Astrocyte (in vitro differentiated cells and primary cell): ENCODE measurements around the gene CPED1. TPM values are rescaled to one million over a fixed set of nuclear protein-coding genes. Genes with fewer than 3 reads are reported as not detected.
"Not testable (repeated sequence)": the region's sequence is repeated elsewhere in the genome, so short reads cannot be mapped to it uniquely, and the experiment has no call there.

Experiments
- DNase-seq: peaks from one replicate; pipeline ENCODE4 v3.0.0-alpha.2; 2010; ENCODE audit warnings: low read depth
- FAIRE-seq: peaks from 2 replicates; lab custom pipeline; 2011; peaks lifted over from hg19 to GRCh38; lab: Jason Lieb, UNC
- H2AFZ ChIP-seq: 2 replicates; pipeline ENCODE4 v1.6.0; 2012; ENCODE audit warnings: low read depth, low read length, inconsistent platforms
- H3K27ac ChIP-seq: 2 replicates; pipeline ENCODE4 v1.5.1; 2011; ENCODE audit warnings: low read depth, low read length, inconsistent platforms
- H3K27me3 ChIP-seq: 2 replicates; pipeline ENCODE4 v1.6.0; 2011; ENCODE audit warnings: low read length, inconsistent platforms; ENCODE audit not compliant: insufficient read depth
- H3K36me3 ChIP-seq: 2 replicates; pipeline ENCODE4 v1.5.1; 2011; ENCODE audit warnings: low read length, inconsistent platforms; ENCODE audit not compliant: insufficient read depth
- H3K4me1 ChIP-seq: 2 replicates; pipeline ENCODE4 v1.5.1; 2011; ENCODE audit warnings: low read length, inconsistent platforms; ENCODE audit not compliant: insufficient read depth
- H3K4me2 ChIP-seq: 2 replicates; pipeline ENCODE4 v1.6.0; 2012; ENCODE audit warnings: low read length, inconsistent platforms
- H3K4me3 ChIP-seq: 2 replicates; pipeline ENCODE4 v1.5.1; 2011; ENCODE audit warnings: low read depth, mild to moderate bottlenecking, low read length, inconsistent platforms; ENCODE audit not compliant: insufficient read depth
- H3K79me2 ChIP-seq: 2 replicates; pipeline ENCODE4 v1.6.0; 2012; ENCODE audit warnings: mild to moderate bottlenecking, low read length, inconsistent platforms; ENCODE audit not compliant: insufficient read depth
- H3K9ac ChIP-seq: 2 replicates; pipeline ENCODE4 v1.6.0; 2012; ENCODE audit warnings: mild to moderate bottlenecking, low read length, inconsistent platforms
- H3K9me3 ChIP-seq: 2 replicates; pipeline ENCODE4 v1.5.1; 2012; ENCODE audit warnings: low read depth, mild to moderate bottlenecking, low read length, inconsistent platforms; ENCODE audit not compliant: insufficient read depth
- H4K20me1 ChIP-seq: 2 replicates; pipeline ENCODE4 v1.6.0; 2012; ENCODE audit warnings: low read length, inconsistent platforms; ENCODE audit not compliant: insufficient read depth
- H3K27ac Mint-ChIP-seq: one replicate; pipeline ENCODE4 v1.8.0; 2021; ENCODE audit warnings: mild to moderate bottlenecking, mixed read lengths; ENCODE audit not compliant: unreplicated experiment
- H3K27me3 Mint-ChIP-seq: one replicate; pipeline ENCODE4 v1.8.0; 2021; ENCODE audit warnings: low read depth, mixed read lengths; ENCODE audit not compliant: unreplicated experiment
- H3K36me3 Mint-ChIP-seq: one replicate; pipeline ENCODE4 v1.8.0; 2021; ENCODE audit warnings: low read depth, mixed read lengths; ENCODE audit not compliant: unreplicated experiment
- H3K4me1 Mint-ChIP-seq: one replicate; pipeline ENCODE4 v1.8.0; 2021; ENCODE audit warnings: low read depth, mixed read lengths; ENCODE audit not compliant: unreplicated experiment
- H3K4me3 Mint-ChIP-seq: one replicate; pipeline ENCODE4 v1.8.0; 2021; ENCODE audit warnings: mild to moderate bottlenecking, moderate library complexity, mixed read lengths; ENCODE audit not compliant: unreplicated experiment
- H3K9me3 Mint-ChIP-seq: one replicate; pipeline ENCODE4 v1.8.0; 2021; ENCODE audit warnings: mild to moderate bottlenecking, mixed read lengths; ENCODE audit not compliant: unreplicated experiment
- EZH2 ChIP-seq: IDR thresholded peaks from 2 replicates; pipeline ENCODE4 v1.6.1; 2012; ENCODE audit warnings: mild to moderate bottlenecking, low read length, inconsistent platforms; ENCODE audit not compliant: insufficient read depth
- total RNA-seq: library from RNA; stranded (reverse); gene quantifications from 2 replicates; pipeline ENCODE4 v1.2.1, GENCODE V29; 2021
- TF ChIP-seq, protein P1 (sequence below): IDR thresholded peaks from 2 replicates; pipeline ENCODE4 v1.5.1; 2011; ENCODE audit warnings: low read depth, mild to moderate bottlenecking, inconsistent platforms, low read length, moderate library complexity; ENCODE audit not compliant: insufficient read depth

The CPED1 gene
- total RNA-seq, 1 donor from 2014 or later: 6.1 TPM

DNA sequence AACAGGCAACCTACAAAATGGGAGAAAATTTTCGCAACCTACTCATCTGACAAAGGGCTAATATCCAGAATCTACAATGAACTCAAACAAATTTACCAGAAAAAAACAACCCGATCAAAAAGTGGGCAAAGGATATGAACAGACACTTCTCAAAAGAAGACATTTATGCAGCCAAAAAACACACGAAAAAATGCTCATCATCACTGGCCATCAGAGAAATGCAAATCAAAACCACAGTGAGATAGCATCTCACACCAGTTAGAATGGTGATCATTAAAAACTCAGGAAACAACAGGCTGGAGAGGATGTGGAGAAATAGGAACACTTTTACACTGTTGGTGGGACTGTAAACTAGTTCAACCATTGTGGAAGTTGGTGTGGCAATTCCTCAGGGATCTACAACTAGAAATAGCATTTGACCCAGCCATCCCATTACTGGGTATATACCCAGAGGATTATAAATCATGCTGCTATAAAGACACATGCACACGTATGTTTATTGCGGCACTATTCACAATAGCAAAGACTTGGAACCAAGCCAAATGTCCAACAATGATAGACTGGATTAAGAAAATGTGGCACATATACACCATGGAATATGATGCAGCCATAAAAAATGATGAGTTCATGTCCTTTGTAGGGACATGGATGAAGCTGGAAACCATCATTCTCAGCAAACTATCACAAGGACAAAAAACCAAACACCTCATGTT is 264.2 kb downstream of the CPED1 start:
- not testable (repeated sequence) for H3K4me3 Mint-ChIP-seq, H3K36me3 ChIP-seq, H3K36me3 Mint-ChIP-seq, H3K27me3 ChIP-seq, H3K9me3 Mint-ChIP-seq, DNase-seq, H2AFZ ChIP-seq, H3K27me3 Mint-ChIP-seq, H4K20me1 ChIP-seq, H3K27ac Mint-ChIP-seq, H3K4me3 ChIP-seq, H3K4me2 ChIP-seq, FAIRE-seq, H3K9me3 ChIP-seq, H3K9ac ChIP-seq, H3K27ac ChIP-seq, H3K79me2 ChIP-seq, H3K4me1 ChIP-seq, H3K4me1 Mint-ChIP-seq

DNA sequence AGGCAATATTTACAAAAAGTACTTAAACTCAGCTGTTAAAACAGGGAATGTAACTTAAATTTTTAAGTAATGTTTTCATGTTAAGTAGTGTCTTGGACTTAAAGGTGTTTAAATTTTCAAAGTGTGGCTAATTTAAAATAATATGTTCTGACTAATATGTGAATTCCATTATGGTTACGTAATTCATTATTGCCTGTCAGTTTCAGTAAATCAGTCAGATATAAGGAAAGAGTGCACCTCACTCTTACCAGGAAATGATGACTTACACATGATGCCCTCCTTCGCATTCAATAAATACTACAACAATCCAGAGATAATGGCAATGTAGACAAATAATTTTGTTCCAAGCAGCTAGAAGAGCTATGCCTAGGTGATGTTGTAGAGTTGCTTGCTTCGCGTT is 271.3 kb downstream of the CPED1 start:
- no peak for DNase-seq
- Histone ChIP-seq H3K9ac (no peak overlapping the region), H3K36me3 (no peaks in the 10 kb centered on the region), H2AFZ (no peak overlapping the region), H3K9me3 (no peaks in the 10 kb centered on the region), H3K27me3 (no peaks in the 10 kb centered on the region), H3K4me3 (no peak overlapping the region), H3K27ac (no peak overlapping the region), H3K79me2 (no peaks in the 10 kb centered on the region), H4K20me1 (no peaks in the 10 kb centered on the region), H3K4me2 (no peak overlapping the region), H3K4me1 (no peaks in the 10 kb centered on the region)
- no peaks in the 10 kb centered on the region for H3K36me3 Mint-ChIP-seq
- H3K4me1 Mint-ChIP-seq: no peaks in the 10 kb centered on the region
- no peaks in the 10 kb centered on the region for H3K9me3 Mint-ChIP-seq
- no peak overlapping the region for H3K27ac Mint-ChIP-seq
- FAIRE-seq: no peak
- TF ChIP-seq EZH2: no peak
- TF ChIP-seq, protein P1, sequence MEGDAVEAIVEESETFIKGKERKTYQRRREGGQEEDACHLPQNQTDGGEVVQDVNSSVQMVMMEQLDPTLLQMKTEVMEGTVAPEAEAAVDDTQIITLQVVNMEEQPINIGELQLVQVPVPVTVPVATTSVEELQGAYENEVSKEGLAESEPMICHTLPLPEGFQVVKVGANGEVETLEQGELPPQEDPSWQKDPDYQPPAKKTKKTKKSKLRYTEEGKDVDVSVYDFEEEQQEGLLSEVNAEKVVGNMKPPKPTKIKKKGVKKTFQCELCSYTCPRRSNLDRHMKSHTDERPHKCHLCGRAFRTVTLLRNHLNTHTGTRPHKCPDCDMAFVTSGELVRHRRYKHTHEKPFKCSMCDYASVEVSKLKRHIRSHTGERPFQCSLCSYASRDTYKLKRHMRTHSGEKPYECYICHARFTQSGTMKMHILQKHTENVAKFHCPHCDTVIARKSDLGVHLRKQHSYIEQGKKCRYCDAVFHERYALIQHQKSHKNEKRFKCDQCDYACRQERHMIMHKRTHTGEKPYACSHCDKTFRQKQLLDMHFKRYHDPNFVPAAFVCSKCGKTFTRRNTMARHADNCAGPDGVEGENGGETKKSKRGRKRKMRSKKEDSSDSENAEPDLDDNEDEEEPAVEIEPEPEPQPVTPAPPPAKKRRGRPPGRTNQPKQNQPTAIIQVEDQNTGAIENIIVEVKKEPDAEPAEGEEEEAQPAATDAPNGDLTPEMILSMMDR: no peak
- no peak overlapping the region for H3K4me3 Mint-ChIP-seq
- no peaks in the 10 kb centered on the region for H3K27me3 Mint-ChIP-seq

DNA sequence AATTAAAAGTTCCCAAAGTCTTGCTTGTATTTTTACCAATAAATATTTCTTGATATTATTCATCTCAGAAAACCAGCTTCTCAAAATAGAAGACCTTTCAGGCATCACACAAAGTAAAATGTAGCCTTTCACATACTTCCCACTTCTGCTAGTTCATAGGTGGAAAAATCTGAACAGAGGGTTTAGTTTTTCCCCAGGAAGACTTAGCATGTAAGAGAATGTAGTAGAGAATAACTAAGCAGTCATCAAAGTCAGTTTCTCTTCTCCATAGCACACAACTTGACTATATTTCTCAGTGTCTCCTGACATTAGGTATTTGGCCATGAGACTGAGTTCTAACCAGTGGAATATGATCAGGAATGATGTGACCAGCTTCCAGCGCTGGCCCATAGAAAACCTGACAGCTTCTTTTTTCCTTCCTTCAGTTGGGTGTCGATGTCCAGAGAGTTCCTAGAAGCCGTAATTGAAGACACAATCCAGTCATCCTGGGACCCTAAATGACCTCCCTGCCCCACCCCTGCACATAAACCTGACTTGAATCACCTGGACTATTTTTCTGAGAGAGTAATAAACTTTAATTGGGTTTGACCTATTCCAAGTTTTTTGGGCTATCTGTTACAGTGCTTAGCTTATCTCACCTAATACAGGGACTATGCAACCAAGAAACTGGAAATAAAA is 272.8 kb downstream of the CPED1 start:
- FAIRE-seq (no peak), DNase-seq (no peak)
- Histone ChIP-seq H3K9me3 (no peaks in the 10 kb centered on the region), H2AFZ (no peak overlapping the region), H3K4me1 (no peaks in the 10 kb centered on the region), H3K27me3 (no peaks in the 10 kb centered on the region), H3K27ac (no peak overlapping the region), H3K36me3 (no peaks in the 10 kb centered on the region), H3K4me3 (no peak overlapping the region), H3K79me2 (no peaks in the 10 kb centered on the region), H4K20me1 (no peaks in the 10 kb centered on the region), H3K4me2 (no peak overlapping the region), H3K9ac (no peak overlapping the region)
- Mint-ChIP-seq H3K27ac (no peak overlapping the region), H3K4me3 (no peak overlapping the region), H3K36me3 (no peaks in the 10 kb centered on the region), H3K27me3 (no peaks in the 10 kb centered on the region), H3K4me1 (no peaks in the 10 kb centered on the region), H3K9me3 (no peaks in the 10 kb centered on the region)
- TF ChIP-seq, protein P1: no peak
- TF ChIP-seq EZH2: no peak
